SU-DHL-6 (cell line): ENCODE data around the gene MICAL3.

Experiments
- CTCF ChIP-seq: fragments of 200-600 bp; sonication (generic); IDR thresholded peaks from one replicate; pipeline ENCODE4 v1.5.1; 2017; ENCODE audit warnings: antibody characterized with exemption, mild to moderate bottlenecking, low read length, moderate library complexity; ENCODE audit not compliant: insufficient read depth, poor library complexity, severe bottlenecking
- EZH2phosphoT487 ChIP-seq: fragments of 200-600 bp; sonication (generic), shearing (Covaris generic); conservative IDR thresholded peaks from 2 replicates; pipeline ENCODE4 v1.6.1; 2018; ENCODE audit warnings: mild to moderate bottlenecking, antibody characterized with exemption, low read length, moderate library complexity, mixed read lengths

- no peak for TF ChIP-seq CTCF
- no peak for TF ChIP-seq EZH2phosphoT487
Observed at GRCh38 chr22:17872471-17872870, 151.9 kb downstream of the MICAL3 start.
